H1 (cell line): ENCODE results near the gene PGF. TPM values are rescaled to one million over a fixed set of nuclear protein-coding genes. Genes with fewer than 3 reads are reported as not detected.

Source experiments
- CTCF ChIA-PET: fragments of 300-600 bp; sonication (Branson Sonifier 250); formaldehyde crosslinking; loops from one replicate; lab custom pipeline; 2021; ENCODE audit not compliant: partially characterized antibody; lab: Charles Lee
- POLR2A ChIA-PET: fragments of 300-600 bp; sonication (Branson Sonifier 250); formaldehyde crosslinking; loops from one replicate; lab custom pipeline; 2021; ENCODE audit warnings: inconsistent platforms; ENCODE audit not compliant: partially characterized antibody; lab: Charles Lee
- DNase-seq, 2 experiments: peaks; one replicate each; pipeline versions ENCODE4 v3.0.0 to v3.0.0-alpha.2; 2010 to 2022; ENCODE audit warnings: low spot score in 2 of 2, low read depth in 1 of 2, mixed read lengths in 1 of 2
- FAIRE-seq: peaks from 2 replicates; lab custom pipeline; 2011; peaks lifted over from hg19 to GRCh38; lab: Jason Lieb, UNC
- H2AFZ ChIP-seq: 2 replicates; pipeline ENCODE4 v1.8.1; 2012; ENCODE audit warnings: low read length, inconsistent platforms
- H2AK5ac ChIP-seq: 2 replicates; pipeline ENCODE4 v1.6.1; 2013; ENCODE audit warnings: low read depth, low read length
- H2BK120ac ChIP-seq: replicated peaks from 2 replicates; pipeline ENCODE3; 2013; ENCODE audit warnings: low read depth, low read length, inconsistent platforms
- H2BK12ac ChIP-seq: 2 replicates; pipeline ENCODE4 v1.6.1; 2013; ENCODE audit warnings: low read depth, low read length
- H2BK15ac ChIP-seq: 2 replicates; pipeline ENCODE4 v1.6.1; 2013; ENCODE audit warnings: low read length
- H2BK20ac ChIP-seq: 2 replicates; pipeline ENCODE4 v1.6.1; 2013; ENCODE audit warnings: low read length
- H2BK5ac ChIP-seq: 2 replicates; pipeline ENCODE4 v1.6.1; 2013; ENCODE audit warnings: low read depth, low read length
- H3K14ac ChIP-seq: 2 replicates; pipeline ENCODE4 v1.6.1; 2013; ENCODE audit warnings: inconsistent platforms; ENCODE audit not compliant: insufficient read length
- H3K18ac ChIP-seq: 2 replicates; pipeline ENCODE4 v1.6.1; 2013; ENCODE audit warnings: low read length; ENCODE audit errors: extremely low read depth
- H3K23ac ChIP-seq: 2 replicates; pipeline ENCODE4 v1.6.1; 2013; ENCODE audit warnings: inconsistent platforms; ENCODE audit not compliant: insufficient read length
- H3K23me2 ChIP-seq: 2 replicates; pipeline ENCODE4 v1.6.1; 2013; ENCODE audit warnings: low read depth, low read length
- H3K27ac ChIP-seq: 2 replicates; pipeline ENCODE4 v1.6.1; 2011; ENCODE audit warnings: low read depth, low read length, inconsistent platforms
- H3K27me3 ChIP-seq, 4 experiments: replicated peaks in 1 of 4; 1 replicate in 1 of 4; 2 replicates in 3 of 4; pipeline versions ENCODE4 v1.6.1 to v1.8.1; 2011 to 2013; ENCODE audit warnings: low read length in 3 of 4, mild to moderate bottlenecking in 3 of 4, inconsistent platforms in 2 of 4, mixed read lengths in 2 of 4, moderate library complexity in 1 of 4; ENCODE audit not compliant: control insufficient read depth in 3 of 4, insufficient read depth in 3 of 4; ENCODE audit errors: extremely low read depth in 1 of 4
- H3K36me3 ChIP-seq, 4 experiments: 2 replicates each; pipeline versions ENCODE4 v1.6.1 to v1.8.1; 2011 to 2013; ENCODE audit warnings: mild to moderate bottlenecking in 4 of 4, low read length in 3 of 4, moderate library complexity in 2 of 4, control low read depth in 1 of 4, inconsistent platforms in 1 of 4; ENCODE audit not compliant: insufficient read depth in 4 of 4, control insufficient read depth in 2 of 4
- H3K4ac ChIP-seq: replicated peaks from 2 replicates; pipeline ENCODE3; 2013; ENCODE audit warnings: low read length, low read depth, mixed read lengths, inconsistent platforms; ENCODE audit not compliant: insufficient read length
- H3K4me1 ChIP-seq, 4 experiments: replicated peaks in 1 of 4; 1 replicate in 1 of 4; 2 replicates in 3 of 4; pipeline versions ENCODE4 v1.6.1 to v1.8.1; 2011 to 2013; ENCODE audit warnings: low read length in 3 of 4, inconsistent platforms in 2 of 4, mixed read lengths in 1 of 4; ENCODE audit not compliant: insufficient read depth in 4 of 4, control insufficient read depth in 3 of 4
- H3K4me2 ChIP-seq, 2 experiments: 2 replicates each; pipeline versions ENCODE4 v1.6.1 to v1.8.1; 2011 to 2013; ENCODE audit warnings: low read depth in 2 of 2, low read length in 2 of 2, control low read depth in 1 of 2, inconsistent platforms in 1 of 2, mild to moderate bottlenecking in 1 of 2; ENCODE audit not compliant: insufficient read depth in 1 of 2
- H3K4me3 ChIP-seq, 4 experiments: fragments of 200-600, 300-600 bp in 1 of 4; sonication (generic), shearing (Covaris generic), sonication (Bioruptor Twin) in 1 of 4; 2 replicates each; pipeline versions ENCODE4 v1.5.1 to v1.8.1; 2011 to 2016; ENCODE audit warnings: low read length in 4 of 4, low read depth in 3 of 4, control low read depth in 2 of 4, inconsistent platforms in 2 of 4, mild to moderate bottlenecking in 2 of 4, mixed read lengths in 1 of 4, moderate library complexity in 1 of 4; ENCODE audit not compliant: insufficient read depth in 2 of 4; ENCODE audit errors: extremely low read depth in 1 of 4
- H3K56ac ChIP-seq: replicated peaks from 2 replicates; pipeline ENCODE3; 2013; ENCODE audit warnings: low read depth, mild to moderate bottlenecking, mixed read lengths, low read length, inconsistent platforms; ENCODE audit not compliant: insufficient read length
- H3K79me1 ChIP-seq: 2 replicates; pipeline ENCODE4 v1.6.1; 2013; ENCODE audit warnings: low read depth, low read length, control low read depth
- H3K79me2 ChIP-seq, 2 experiments: 2 replicates each; pipeline versions ENCODE4 v1.6.1 to v1.8.1; 2012 to 2013; ENCODE audit warnings: low read length in 2 of 2, mild to moderate bottlenecking in 2 of 2, inconsistent platforms in 1 of 2; ENCODE audit not compliant: insufficient read depth in 2 of 2, control insufficient read depth in 1 of 2
- H3K9ac ChIP-seq, 4 experiments: replicated peaks in 1 of 4; 1 replicate in 1 of 4; 2 replicates in 3 of 4; pipeline versions ENCODE4 v1.6.1 to v1.8.1; 2011 to 2013; ENCODE audit warnings: low read depth in 3 of 4, low read length in 3 of 4, control low read depth in 2 of 4, mild to moderate bottlenecking in 2 of 4, moderate library complexity in 2 of 4, inconsistent platforms in 1 of 4; ENCODE audit errors: extremely low read depth in 1 of 4
- H3K9me3 ChIP-seq, 2 experiments: 2 replicates each; pipeline versions ENCODE4 v1.6.1 to v1.8.1; 2012 to 2013; ENCODE audit warnings: mild to moderate bottlenecking in 2 of 2, moderate library complexity in 2 of 2, control low read depth in 1 of 2, inconsistent platforms in 1 of 2, low read depth in 1 of 2, low read length in 1 of 2, mixed read lengths in 1 of 2; ENCODE audit not compliant: insufficient read depth in 2 of 2
- H4K20me1 ChIP-seq, 2 experiments: replicated peaks in 1 of 2; 2 replicates each; pipeline versions ENCODE3 to v1.8.1; 2011 to 2013; ENCODE audit warnings: inconsistent platforms in 2 of 2, low read length in 2 of 2, mild to moderate bottlenecking in 1 of 2; ENCODE audit not compliant: insufficient read depth in 2 of 2, control insufficient read depth in 1 of 2
- H4K5ac ChIP-seq: 2 replicates; pipeline ENCODE4 v1.6.1; 2013; ENCODE audit warnings: low read length, low read depth, mixed read lengths, inconsistent platforms; ENCODE audit not compliant: insufficient read length
- H4K8ac ChIP-seq: 2 replicates; pipeline ENCODE4 v1.8.0; 2013; ENCODE audit warnings: mild to moderate bottlenecking, moderate library complexity, low read length, inconsistent platforms; ENCODE audit not compliant: insufficient read depth; ENCODE audit errors: extremely low read depth
- H4K91ac ChIP-seq: replicated peaks from 2 replicates; pipeline ENCODE3; 2013; ENCODE audit warnings: low read length, mixed read lengths, inconsistent platforms; ENCODE audit not compliant: insufficient read length
- CBX8 ChIP-seq: fragments of 300-800, 300-1000 bp; sonication (generic); IDR thresholded peaks from 2 replicates; pipeline ENCODE4 v1.7.1; 2016; ENCODE audit warnings: low read depth, low read length, borderline replicate concordance
- JUN ChIP-seq: IDR thresholded peaks from 2 replicates; pipeline ENCODE4 v1.6.1; 2011; ENCODE audit warnings: low read depth, mild to moderate bottlenecking, improper control_type of control experiment, low read length
- KDM5A ChIP-seq: fragments of 200-600 bp; IDR thresholded peaks from 2 replicates; pipeline ENCODE4 v1.7.1; 2012; ENCODE audit warnings: mild to moderate bottlenecking, low read length, inconsistent platforms, mixed read lengths
- NRF1 ChIP-seq: IDR thresholded peaks from 2 replicates; pipeline ENCODE4 v1.6.1; 2011; ENCODE audit warnings: mild to moderate bottlenecking, low read depth, low read length, improper control_type of control experiment
- PHF8 ChIP-seq: fragments of 200-600 bp; sonication (generic); conservative IDR thresholded peaks from 2 replicates; pipeline ENCODE4 v1.7.1; 2012; ENCODE audit warnings: low read depth, mild to moderate bottlenecking, inconsistent platforms, low read length, moderate library complexity
- POLR2AphosphoS5 ChIP-seq: IDR thresholded peaks from 2 replicates; pipeline ENCODE4 v1.6.1; 2011; ENCODE audit warnings: low read depth, low read length
- SAP30 ChIP-seq: fragments of 300-600 bp; sonication (generic); IDR thresholded peaks from 2 replicates; pipeline ENCODE4 v1.7.1; 2012; ENCODE audit warnings: low read length, moderate library complexity, mild to moderate bottlenecking, inconsistent platforms; ENCODE audit not compliant: insufficient read depth, insufficient replicate concordance
- SIN3A ChIP-seq, 2 experiments: IDR thresholded peaks in 1 of 2; conservative IDR thresholded peaks in 1 of 2; 2 replicates each; pipeline ENCODE4 v1.6.1; 2011 to 2012; ENCODE audit warnings: low read length in 2 of 2, improper control_type of control experiment in 1 of 2, low read depth in 1 of 2, mild to moderate bottlenecking in 1 of 2
- SUZ12 ChIP-seq: fragments of 200-600 bp; sonication (generic); IDR thresholded peaks from 2 replicates; pipeline ENCODE4 v1.6.1; 2012; ENCODE audit warnings: mild to moderate bottlenecking, inconsistent platforms, low read length, moderate library complexity, mixed read lengths
- TAF7 ChIP-seq: optimal IDR thresholded peaks from 2 replicates; pipeline ENCODE3; 2011; ENCODE audit warnings: low read depth, mild to moderate bottlenecking, inconsistent platforms, low read length, moderate library complexity, borderline replicate concordance
- TCF12 ChIP-seq: IDR thresholded peaks from 2 replicates; pipeline ENCODE4 v1.6.1; 2011; ENCODE audit warnings: low read depth, mild to moderate bottlenecking, low read length
- WGBS, 2 experiments: shearing (Covaris generic) in 1 of 2; methylation state at CpG; one replicate each; pipeline versions ENCODE4 v1.1.6 to v1.1.7; 2013 to 2015; ENCODE audit warnings: low lambda C conversion rate in 2 of 2, mixed read lengths in 2 of 2, inconsistent platforms in 1 of 2, low coverage in 1 of 2, missing lambda C conversion rate in 1 of 2; ENCODE audit not compliant: insufficient replicate concordance in 2 of 2, insufficient coverage in 1 of 2, insufficient read length in 1 of 2; ENCODE audit errors: extremely low coverage in 1 of 2, missing lambda C conversion rate in 1 of 2; 5-methylcytosine and 5-hydroxymethylcytosine counted together
- polyA plus RNA-seq, 7 experiments: library from polyadenylated mRNA; depleted of rRNA in 3 of 7; stranded (reverse) in 5 of 7; unstranded in 2 of 7; fragments of >200 nt in 5 of 7; fragments of 200-250 nt in 2 of 7; gene quantifications; 1 replicate in 5 of 7; 2 replicates in 1 of 7; 4 replicates in 1 of 7; pipeline versions ENCODE4 v1.2.1 to v1.2.3, GENCODE V29; 2011 to 2013; ENCODE audit warnings: missing spikeins in 2 of 7, mixed read lengths in 2 of 7
- total RNA-seq: library from RNA; stranded (reverse); fragmentation: NEBNext Ultra II Directional; extraction: Animal tissue kit (Norgen Biotek cat#: 25700); gene quantifications from 2 replicates; pipeline ENCODE4 v1.2.1, GENCODE V29; 2021

PGF gene
- total and polyA plus RNA-seq, 2 of the 8 experiments (the other 6 are each of a cell fraction or from before 2014, with no cell fraction given) = 2.1 to 4.1 TPM

GRCh38 chr14:74951443-74952179 lies 3.8 kb downstream of the PGF start:
- ChIA-PET POLR2A (interaction anchor here (0.6 to 3.2 kb wide), 4 partner anchors 16 to 175 kb away, joined by 3 to 17 read pairs (median 4); partner anchors contain the start of genes NEK9 and RPS6KL1), CTCF (interaction anchor here (0.6 to 5.3 kb wide), 10 partner anchors 9 to 155 kb away, joined by 3 to 33 read pairs (median 4); partner anchors contain the start of gene EIF2B2)
- Histone ChIP-seq H3K23me2 (peaks cover 11% of the 10 kb centered on the region), H3K9ac (no peak overlapping the region), H2BK12ac (no peak overlapping the region), H2BK120ac (no peak overlapping the region), H3K23ac (no peak overlapping the region), H4K5ac (no peak overlapping the region), H4K8ac (no peak overlapping the region), H3K4me2 (no peak overlapping the region), H2AK5ac (no peak overlapping the region), H3K79me2 (no peaks in the 10 kb centered on the region), H3K4ac (no peak overlapping the region), H3K56ac (no peak overlapping the region), H3K14ac (no peak overlapping the region), H2BK5ac (no peak overlapping the region), H3K9me3 (no peaks in the 10 kb centered on the region), H3K27me3 (peaks cover 0 to 13% (median 12%) of the 10 kb centered on the region in 4 experiments; a peak in 5 of 7 replicates), H3K4me1 (peaks cover 2 to 30% (median 14%) of the 10 kb centered on the region in 4 experiments), H2BK20ac (no peak overlapping the region), H3K36me3 (no peaks in the 10 kb centered on the region), H3K79me1 (no peaks in the 10 kb centered on the region), H4K20me1 (no peaks in the 10 kb centered on the region), H2AFZ (no peak overlapping the region), H3K18ac (no peak overlapping the region), H3K4me3 (no peak overlapping the region), H4K91ac (no peak overlapping the region), H2BK15ac (0 out of 2 replicates have a peak overlapping the region, but pooled peaks have one; percentile 8), H3K27ac (no peak overlapping the region)
- DNase-seq (no peak), FAIRE-seq (no peak)
- no peak for TF ChIP-seq PHF8
- TF ChIP-seq SIN3A (conservative IDR thresholded peaks at IDR 0.05 in 1 of 2, IDR thresholded peaks at IDR 0.05 in 1 of 2; ENCODE audit: low read depth in 1 of 2, low read length in 2 of 2) = no peak
- TF ChIP-seq KDM5A = no peak
- no peak for TF ChIP-seq TCF12
- no peak for TF ChIP-seq SUZ12
- no peak for TF ChIP-seq CBX8
- TF ChIP-seq JUN = no peak
- TF ChIP-seq SAP30 = no peak
- TF ChIP-seq TAF7 = no peak
- TF ChIP-seq NRF1 = no peak
- TF ChIP-seq POLR2AphosphoS5 = no peak
- 77% methylated on average over 15 of the region's 15 CpGs; no CpG with 5 or more reads in 1 of the 2 experiments for WGBS, 2 experiments
